ENCODE data around the gene LNPEP.

Gene LNPEP

GRCh38 chr5:96963267-96963666 is 27.4 kb downstream of the LNPEP start:
- DNase-seq: no peak

- no peak for DNase-seq
Observed at GRCh38 chr5:96966801-96967200, 30.9 kb downstream of the LNPEP start.

DNA sequence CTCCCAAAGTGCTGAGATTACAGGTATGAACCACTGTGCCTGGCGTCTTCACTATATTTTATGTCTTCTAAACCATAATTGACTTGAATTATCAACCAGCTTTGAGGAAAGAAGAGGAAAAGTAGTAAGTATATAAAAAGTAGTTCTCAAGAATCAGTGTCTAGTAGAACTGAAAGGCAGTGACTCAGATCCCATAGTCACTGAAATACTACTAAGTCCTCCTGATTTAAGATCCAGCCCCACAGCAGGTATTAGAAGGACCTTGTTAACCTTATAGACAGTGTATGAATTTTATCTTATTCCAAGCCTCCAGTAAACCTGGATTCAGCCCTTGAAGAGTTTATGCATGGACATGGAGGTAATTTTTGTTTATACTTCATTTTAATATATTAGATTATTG is 31.5 kb downstream of the LNPEP start:
- DNase-seq: no peak

- DNase-seq: no peak
Observed at GRCh38 chr5:96968074-96968473, 32.2 kb downstream of the LNPEP start.

GRCh38 chr5:96968614-96969013 is 32.7 kb downstream of the LNPEP start:
- no peak for DNase-seq

DNA sequence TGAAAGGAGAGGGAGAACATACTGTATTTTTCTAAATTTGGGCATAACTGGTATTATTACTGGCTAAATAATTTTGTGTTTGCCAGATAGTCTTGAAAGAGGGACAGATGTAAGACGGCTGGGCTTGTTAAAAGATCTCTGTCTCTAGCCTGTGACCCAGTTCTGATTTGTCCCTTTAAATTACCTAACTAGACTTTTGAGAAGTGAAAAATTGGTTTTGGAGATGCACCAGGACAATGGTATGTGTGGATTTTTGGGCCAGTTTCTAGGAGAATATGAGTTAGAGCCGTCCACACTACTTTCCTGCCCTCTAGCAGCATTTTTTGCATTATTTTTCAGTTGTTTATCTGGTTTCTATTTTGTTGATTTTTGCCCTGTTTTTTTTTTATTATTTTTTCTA is 33.5 kb downstream of the LNPEP start:
- DNase-seq: no peak

- DNase-seq: no peak
Observed at GRCh38 chr5:96972599-96973334, 36.9 kb downstream of the LNPEP start.

DNA sequence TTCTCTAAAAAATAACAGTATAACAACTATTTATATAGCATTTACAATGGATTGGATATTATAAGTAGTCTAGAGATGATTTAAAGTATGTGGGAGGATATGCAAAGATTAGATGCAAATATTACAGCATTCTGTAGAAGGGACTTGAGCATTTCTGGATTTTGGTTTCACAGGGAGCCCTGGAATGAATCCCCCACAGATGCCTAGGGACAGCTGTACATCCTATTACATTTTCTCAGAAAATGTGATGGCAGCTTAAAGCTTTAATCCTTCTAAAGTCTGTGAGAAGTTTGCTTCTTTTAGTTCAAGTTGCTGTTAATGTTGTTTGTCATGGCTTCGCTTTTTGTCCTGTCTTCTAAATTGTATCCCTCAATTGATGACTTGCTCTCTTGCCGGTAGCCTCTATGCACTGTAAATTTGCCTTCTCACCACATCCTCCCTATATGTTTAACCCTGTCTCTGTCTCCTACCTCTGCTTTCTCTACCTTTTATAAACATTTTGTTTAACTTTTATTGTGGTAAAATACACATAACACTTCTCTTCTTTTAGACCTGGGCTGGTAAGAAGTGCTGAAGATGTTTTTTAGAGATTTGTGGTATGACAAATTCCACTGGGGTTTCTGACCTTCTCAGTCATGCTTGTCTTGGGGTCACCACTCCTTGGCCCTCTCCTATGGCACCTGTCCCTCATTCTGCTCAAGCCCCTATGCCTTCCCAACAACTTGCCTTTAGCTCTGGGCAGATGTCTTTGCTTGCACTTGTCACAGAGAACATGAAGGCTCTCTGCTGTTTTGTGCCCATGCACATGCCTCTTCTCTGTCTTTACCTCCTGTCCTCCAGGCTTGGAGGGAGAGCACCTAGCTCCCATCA is 37.9 kb downstream of the LNPEP start:
- no peak for DNase-seq

GRCh38 chr5:96975656-96976055 is 39.8 kb downstream of the LNPEP start:
- DNase-seq: no peak

GRCh38 chr5:96977228-96977627 is 41.3 kb downstream of the LNPEP start:
- no peak for DNase-seq

DNA sequence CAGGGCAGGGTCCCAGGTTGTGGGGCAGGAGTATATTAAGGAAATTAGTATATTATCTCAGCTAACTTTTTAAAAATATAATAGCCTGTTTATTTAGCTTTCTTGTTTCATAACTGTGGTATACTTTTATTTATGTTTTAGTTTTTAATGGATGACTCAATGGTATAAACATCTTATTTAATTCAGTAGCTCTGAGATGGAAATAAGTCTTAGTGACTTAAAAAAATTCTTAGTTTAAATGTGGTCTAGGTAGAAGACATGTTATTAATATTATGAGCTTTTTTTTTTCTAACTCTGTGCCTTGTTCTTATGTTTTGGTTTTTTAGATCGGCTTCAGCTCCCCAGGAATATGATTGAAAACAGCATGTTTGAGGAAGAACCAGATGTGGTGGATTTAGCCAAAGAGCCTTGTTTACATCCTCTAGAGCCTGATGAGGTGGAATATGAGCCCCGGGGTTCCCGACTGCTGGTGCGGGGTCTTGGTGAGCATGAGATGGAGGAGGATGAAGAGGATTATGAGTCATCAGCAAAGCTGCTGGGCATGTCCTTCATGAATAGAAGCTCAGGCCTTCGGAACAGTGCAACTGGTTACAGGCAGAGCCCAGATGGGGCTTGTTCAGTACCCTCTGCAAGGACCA is 43.1 kb downstream of the LNPEP start:
- no peak for DNase-seq

DNA sequence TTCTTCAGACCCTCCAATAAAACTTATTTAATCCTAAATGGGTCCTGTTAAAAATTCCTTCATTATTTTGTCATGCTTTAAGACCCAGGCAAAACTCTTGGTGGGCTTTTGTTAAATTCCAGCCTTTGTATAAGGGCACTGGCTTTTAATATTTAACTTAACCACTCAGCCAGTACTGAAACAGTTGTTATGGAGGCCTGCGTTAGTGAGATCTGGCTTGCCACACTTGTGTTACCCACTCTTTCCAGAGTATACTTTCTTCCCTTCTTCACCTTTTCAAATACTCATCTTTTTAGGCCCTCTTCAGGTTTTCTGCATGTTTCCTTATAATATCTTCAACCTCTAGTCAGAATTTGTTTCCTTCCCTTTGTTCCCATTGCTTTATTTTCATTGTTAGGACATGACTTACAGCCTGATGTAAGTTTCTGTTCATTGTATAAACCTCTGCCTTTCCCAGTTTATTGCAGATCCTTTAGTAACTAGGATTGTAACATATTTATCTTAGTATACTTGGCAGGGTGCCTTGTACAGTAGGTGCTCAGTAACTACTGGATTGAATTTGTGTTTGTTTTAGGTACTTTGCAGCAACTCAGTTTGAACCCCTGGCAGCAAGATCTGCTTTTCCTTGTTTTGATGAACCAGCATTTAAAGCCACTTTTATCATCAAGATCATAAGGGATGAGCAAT is 48.8 kb downstream of the LNPEP start:
- DNase-seq: no peak

DNA sequence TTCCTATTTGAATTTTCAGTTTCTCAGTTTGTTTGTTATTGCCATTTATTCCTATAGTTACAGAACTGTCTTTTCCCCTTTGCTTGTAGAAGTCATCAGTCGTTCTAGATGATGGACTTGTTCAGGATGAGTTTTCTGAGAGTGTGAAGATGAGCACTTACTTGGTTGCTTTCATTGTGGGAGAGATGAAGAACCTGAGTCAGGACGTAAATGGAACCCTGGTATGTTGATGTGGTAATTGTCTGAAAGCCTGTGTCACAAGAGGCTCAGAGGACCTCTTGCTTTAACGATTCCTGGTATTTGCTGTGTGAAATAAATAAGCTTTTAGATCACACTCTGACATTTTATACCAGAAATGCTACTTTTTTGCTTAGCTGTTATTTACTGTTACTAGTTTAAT is 50.6 kb downstream of the LNPEP start:
- DNase-seq: no peak

DNA sequence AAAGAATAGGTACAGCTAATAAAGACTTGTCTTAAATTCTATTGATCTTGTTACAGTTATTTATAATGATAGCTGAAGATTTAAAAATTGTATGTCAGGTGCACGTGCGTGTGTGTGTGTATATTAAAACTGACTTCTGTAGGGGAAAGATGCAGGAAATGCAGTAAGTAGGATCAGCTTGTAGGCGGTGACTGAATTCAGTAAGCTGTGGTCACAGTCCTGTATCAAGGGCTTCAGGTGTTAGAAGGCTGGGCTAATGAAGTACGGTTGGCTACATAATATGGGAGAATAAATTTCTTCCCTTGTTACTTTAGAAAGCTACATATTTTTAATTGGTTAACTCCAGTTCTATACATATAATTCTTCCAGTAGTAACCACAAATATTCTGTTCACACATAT is 54.2 kb downstream of the LNPEP start:
- no peak for DNase-seq

DNA sequence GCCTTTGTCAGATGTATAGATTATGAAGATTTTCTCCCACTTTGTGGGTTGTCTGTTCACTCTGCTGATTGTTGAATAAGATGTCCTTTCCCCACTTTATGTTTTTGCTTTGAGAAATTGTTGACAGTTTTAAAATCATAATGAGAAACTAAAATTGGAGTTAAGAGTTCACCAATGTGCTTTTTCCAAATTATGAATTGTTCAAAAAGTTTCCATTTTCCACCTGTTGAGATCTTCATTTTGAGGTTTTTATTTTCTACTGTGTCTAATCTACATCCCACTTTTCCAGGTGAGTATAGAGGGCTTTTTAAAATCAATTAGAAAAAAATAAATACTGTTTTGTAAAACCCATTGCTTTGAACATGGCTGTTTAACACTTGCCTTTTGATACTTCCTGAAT is 55.8 kb downstream of the LNPEP start:
- no peak for DNase-seq

GRCh38 chr5:96993760-96994159 is 57.9 kb downstream of the LNPEP start:
- no peak for DNase-seq

- no peak for DNase-seq
Observed at GRCh38 chr5:96994493-96994892, 58.6 kb downstream of the LNPEP start.

- DNase-seq: no peak
Observed at GRCh38 chr5:96995419-96995818, 59.5 kb downstream of the LNPEP start.

DNA sequence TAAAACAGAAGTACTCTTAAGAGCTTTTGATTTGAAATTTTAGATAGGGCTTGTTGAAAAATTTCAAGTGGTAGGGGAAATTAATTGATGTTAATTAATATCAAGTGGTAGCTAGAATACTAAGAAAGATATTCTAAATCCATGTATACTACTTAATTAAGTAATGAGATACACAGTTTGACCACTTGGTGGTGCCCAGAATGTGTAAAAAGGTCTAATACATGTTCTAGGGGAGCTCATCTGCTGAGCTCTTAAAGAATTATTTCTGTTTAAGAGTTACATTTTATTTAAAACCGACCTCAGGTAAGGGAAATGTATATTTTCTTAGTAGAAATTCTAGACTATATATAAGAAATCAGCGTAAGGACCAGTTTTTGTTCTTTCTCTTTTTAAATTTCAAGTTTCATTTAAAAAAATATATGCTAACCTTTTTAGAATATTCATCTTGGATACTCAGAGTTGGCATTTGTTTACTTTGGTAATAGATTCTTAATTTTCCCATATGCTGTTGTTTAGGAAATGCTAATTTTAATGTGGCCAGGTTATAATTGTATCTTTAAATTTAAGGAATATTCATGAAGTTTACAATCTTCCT is 61.5 kb downstream of the LNPEP start:
- no peak for DNase-seq

DNA sequence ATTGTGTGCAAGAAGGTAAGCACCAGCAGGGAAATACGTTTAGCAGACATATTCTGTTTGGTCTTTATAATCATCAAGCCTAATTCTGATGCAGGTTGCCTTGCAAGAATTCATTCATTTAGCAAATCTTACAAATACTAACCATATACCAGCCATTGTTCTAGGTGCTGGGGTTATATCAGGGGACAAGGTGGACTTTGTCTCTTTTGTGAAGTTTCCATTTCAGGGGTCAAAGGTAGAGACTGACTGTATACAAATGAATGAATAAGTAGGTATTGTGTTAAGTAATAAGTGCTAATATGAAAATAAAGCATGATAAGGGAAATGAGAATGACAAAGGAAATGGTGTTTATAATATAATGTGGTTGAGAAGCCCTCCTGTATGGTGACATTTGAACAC is 64.0 kb downstream of the LNPEP start:
- no peak for DNase-seq

GRCh38 chr5:97000391-97000790 is 64.5 kb downstream of the LNPEP start:
- no peak for DNase-seq

- DNase-seq: no peak
Observed at GRCh38 chr5:97002983-97003382, 67.1 kb downstream of the LNPEP start.

Measured in stimulated activated CD4-positive, alpha-beta T cell treated with anti-CD3 and anti-CD28 coated beads, Interleukin-4, amount 100 ng/mL, for 1 hour (primary cell).